Measurements from ENCODE around the gene CDK11A. TPM values are rescaled to one million over a fixed set of nuclear protein-coding genes. Genes with fewer than 3 reads are reported as not detected.
"Not testable (repeated sequence)": the region's sequence is repeated elsewhere in the genome, so short reads cannot be mapped to it uniquely, and the experiment has no call there.

CDK11A gene
- total RNA-seq, 1 donor from 2014 or later: 11.7 TPM

DNA sequence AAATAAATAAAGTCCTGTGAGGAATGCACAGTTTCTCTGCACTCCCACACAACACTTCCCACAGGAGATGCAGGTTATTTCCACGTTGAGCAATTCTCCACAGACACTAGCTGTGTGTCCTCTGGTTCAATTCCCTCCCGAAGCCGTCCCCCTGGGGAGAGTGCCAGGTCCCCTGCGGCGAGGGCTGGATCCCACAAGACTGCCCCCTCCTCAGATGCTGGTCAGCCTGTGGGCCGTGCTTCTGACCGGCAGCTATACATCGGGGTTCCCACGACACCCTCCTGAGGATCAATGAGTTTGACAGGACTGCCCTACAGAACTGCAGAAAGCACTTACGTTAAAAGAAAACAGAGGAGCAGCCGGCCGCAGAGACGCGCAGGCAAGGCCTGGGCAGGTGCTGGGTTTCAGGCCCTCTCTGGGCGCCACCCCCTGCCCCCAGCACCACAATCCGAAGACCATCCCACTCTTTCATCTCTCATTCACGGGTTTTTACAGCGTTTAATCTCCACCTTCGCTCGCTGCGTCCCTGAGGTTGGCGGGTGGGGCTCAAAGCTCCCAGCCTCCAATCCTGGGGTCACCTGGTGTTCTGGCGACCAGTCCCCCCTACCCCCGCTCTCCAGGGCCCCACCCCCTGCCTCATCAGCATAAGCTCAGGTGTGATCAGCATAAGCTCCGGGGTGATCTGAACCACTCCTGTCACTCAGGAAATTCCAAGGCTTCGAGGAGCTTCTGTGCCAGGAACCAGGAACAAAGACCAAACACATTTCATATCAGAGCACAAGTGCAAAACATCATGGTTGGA, 40.9 kb downstream of the CDK11A start:
- DNase-seq: no peak

DNA sequence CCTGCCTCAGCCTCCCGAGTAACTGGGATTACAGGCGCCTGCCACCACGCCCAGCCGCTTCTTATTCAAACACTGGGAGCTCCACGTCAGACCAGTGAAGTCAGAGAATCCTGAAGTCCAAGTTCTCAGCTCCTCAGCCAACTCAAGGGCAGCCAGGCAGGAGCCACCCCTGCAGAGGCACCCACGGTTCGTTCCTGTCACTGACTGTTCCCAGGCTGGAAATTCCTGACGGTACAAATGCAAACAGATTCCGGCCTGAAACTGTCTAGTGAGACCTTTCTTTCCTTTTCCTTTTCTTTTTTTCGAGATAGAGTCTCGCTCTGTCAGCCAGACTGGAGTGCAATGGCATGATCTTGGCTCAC, 43.3 kb downstream of the CDK11A start:
- no peak for DNase-seq

- no peak for DNase-seq
Observed at GRCh38 chr1:1680031-1680911, 43.9 kb downstream of the CDK11A start.

GRCh38 chr1:1678581-1679380, 45.4 kb downstream of the CDK11A start:
- DNase-seq: peak; percentile 48

DNA sequence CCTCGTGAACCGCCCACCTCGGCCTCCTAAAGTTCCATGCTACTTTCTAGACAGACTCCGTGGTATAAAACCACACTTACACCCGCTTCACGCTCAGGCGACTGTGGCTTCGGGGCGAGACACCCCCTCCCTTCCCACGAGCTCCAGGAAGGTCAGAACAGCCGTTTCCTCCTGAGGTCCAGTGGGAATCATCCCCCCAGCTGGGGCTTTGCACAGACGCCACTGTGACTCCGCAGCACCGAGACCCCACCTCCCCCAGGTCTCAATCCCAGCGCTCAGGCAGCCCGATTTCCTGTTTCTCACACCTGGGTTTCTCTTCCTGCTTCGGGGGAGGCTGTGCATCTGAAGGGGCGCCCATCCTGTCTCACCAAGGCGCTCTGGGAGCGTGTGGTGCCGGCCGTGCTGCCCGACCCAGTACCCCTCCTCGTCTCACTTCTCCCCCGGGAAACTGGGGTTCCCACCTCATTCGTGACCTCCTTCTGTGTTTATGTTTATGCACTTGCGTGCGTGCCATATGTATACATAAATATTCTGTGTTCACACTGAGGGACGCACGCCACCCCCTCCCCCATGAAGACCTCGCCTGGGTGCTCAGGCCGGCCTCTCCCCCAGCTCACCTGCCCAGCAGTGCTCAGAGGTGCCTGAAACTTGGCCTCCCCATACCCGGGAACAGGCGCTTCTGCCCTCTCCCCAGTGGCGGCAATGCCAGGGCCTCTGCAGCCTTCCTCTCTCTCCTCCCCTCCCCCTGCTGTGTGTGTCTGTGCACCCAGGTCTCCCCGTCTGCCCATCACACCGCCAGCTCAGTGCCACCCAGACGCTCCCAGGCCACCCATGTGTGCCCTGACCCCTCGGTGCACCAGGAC, 46.2 kb downstream of the CDK11A start:
- peak; percentile 56 for DNase-seq

DNA sequence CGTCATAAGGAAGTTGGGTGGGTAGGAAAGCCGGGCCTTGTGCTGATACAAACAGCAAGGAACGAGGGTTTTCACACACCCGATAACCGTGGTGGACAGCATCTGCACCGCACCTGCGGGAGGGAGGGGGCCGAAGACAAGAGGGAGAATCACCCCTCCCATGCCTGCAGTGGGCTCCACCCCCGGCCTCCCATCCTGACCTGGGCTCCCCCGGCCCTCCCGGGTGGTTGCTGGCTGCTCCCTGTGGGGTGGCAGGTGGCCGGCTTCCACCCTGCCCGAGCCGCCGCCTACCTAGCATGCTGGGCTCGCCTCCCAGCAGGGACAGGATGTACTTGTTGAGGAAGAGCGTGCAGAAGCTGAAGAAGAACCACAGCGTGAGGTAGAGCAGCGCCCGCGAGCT, 48.1 kb downstream of the CDK11A start:
- not testable (repeated sequence) for DNase-seq

DNA sequence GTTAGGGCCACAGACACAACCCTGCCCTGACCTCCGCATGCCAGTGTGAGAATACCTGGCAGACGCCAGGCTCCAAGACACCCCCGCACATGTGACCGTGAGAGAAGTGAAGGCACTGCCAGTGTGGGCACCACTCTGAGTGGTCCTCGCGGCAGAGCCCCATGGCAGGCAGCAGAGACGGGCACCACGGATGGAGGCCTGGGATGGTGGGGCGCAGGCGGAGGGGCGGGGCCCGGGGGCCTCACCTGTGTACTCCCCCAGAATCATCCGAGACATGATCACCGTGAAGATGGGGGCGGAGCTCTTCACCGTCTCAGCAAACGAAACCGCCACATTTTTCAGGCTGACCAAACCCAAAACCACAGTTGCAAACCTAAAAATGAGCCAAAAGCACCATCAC, 48.9 kb downstream of the CDK11A start:
- not testable (repeated sequence) for DNase-seq

GRCh38 chr1:1674806-1675205, 49.4 kb downstream of the CDK11A start:
- DNase-seq: not testable (repeated sequence)

- DNase-seq: no peak
Observed at GRCh38 chr1:1672181-1672965, 51.8 kb downstream of the CDK11A start.

DNA sequence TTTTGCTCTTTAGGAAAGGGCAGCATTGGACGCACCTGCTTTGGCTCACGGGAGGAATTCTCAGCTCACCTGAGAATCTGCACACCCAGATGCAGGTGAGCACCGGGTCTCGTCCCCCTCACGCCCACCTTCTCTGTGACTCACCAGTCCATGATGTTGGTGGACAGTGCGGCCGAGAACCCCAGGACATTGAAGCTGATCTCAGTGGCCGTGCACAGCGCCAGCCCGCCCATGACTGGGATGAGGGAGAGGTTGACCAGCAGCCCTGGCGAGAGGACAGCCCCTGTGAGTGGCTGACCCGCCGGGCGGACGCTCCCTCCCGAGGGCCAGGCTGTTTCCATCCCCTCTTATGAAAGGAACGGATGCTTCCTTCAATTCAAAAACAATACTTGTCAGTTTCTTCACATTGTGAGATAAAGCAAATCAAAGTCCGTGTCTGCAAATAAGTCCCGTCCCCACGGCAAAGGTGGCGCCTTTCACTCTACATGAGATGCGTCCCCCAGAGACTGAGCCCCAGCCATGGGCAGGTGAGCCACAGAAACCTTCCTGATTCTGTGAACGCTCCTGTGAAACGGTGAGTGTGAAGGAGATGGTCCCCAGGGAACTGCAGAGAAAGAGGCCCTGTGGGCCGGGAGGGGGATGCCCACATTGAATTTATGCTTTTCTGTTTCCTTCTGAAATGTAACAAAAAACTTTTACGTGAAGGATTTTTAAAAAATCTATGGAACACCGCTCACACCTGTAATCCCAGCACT, 52.6 kb downstream of the CDK11A start:
- DNase-seq: no peak

DNA sequence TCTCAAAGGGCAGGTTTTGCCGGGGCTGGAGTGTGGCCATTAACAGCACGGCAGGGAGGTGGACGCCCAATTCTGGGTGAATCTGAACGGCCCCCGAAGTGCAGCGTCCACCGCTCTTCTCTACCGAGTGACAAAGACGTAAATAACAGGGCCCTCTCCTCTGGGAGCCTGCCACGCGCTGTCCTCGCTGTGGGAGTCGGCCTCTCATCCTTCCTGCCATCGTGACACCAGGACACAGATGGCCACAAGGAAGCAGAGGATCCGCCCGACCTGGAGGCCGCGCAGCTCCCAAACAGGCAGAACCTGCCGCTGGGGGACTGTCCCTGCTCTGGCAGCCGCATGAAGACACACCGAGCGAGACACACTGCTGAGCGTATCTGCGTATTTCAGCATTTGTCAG, 53.3 kb downstream of the CDK11A start:
- DNase-seq: no peak

DNA sequence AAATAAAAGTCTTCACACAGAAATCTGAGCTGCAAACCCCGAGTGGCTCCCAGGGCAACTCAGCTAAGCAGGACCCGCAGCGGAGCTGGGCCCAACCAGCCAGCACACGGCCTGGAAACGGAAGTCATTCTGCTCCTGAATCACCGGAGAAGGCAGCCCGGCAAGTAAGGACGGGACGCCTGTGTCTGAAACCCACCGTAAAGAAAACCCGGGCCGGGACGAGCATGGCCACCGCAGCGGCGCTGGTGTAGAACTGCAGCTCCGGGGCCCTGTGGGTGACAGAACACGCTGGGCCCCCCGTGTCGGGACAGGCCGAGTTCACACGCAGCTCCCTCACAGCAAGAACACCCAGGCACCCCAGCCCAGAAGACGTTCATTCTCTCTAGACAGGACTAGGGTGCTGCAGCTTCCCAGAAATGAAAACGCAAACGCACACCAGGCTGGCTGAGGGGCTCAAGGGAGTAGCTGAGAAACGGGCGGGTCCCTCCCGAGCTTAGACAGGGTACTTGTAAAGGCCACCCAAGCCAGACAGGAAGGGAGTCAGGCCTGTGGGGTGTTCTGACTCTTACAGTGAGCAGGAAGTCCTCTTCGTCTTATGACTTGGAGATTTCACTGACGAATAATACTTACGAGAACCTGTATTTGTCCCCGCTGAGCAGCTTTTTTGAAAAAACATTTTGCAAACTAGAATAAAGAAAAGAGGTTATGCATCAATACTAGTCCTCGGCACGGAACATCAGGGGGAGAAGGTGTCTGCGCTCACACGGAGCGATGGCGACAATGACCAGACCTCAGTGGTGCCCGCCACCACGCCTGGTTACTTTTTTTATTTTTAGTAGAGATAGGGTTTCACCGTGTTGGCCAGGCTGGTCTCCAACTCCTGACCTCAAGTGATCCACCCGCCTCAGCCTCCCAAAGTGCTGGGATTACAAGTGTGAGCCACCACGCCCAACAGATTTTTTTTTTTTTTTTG, 54.4 kb downstream of the CDK11A start:
- DNase-seq: peak; percentile 45

GRCh38 chr1:1666526-1666925, 57.6 kb downstream of the CDK11A start:
- DNase-seq: no peak

DNA sequence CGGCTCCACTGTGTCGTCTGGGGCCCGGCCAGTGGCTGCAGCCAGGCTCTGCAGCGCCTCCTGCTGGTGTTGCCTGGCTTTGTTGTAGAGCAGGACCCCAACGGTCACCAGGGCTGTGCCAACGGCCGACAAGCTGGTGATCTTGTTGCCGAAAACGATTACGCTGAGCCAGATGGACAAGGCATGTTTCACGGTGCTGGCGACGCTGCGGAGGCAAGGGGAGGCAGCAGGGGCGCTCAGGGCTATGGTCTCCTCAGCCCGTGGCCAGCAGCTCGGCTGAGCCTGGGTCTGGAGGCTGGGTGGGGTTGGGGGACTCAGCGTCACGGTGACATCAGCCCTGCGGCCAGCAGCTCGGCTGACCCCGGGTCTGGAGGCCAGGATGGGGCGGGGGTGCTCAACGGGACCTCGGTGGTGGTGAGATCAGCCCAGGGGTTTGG, 58.3 kb downstream of the CDK11A start:
- DNase-seq: peak; percentile 34

DNA sequence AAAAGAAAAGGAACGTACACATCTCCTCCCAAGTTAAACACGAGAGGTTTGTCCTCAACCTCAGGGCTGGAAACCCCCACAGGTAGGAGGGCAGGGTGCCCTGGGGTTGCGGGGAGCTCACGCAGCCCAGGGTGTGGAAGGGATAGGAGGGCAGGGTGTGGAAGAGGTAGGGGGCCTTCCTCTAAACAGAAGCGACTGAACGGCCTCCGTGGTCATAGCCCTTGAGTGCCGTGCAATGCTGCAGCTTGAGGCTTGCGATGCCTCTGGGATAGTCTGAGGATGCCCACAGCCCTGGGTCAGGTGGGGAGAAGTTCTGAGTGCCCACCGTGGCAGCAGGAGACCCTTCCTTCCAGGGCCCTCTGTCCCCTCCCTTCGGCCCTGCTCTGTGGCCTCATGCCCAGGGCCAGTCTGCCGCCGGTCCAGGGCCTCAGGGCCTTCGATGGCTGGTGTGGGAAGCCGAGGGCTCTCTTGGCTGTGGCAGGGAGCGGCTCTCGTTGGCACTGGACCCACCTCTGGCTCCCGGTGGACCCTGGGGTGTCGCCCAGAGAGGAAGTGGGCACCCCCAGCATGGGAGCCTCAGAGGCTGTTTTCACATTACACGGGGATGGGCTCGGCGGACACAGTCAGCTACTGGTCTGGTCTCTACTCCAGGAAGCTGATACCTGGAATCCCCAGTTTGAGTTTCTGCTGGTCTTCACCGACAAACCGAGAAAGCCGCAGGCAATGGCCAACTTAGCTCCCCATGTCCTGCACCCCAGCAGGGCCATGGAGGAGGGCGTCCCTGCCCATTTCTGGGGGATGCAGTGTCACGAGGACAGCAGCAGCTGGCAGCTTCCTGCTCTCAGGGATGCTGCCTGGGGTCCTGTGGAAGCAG, 59.0 kb downstream of the CDK11A start:
- no peak for DNase-seq

- not testable (repeated sequence) for DNase-seq
Observed at GRCh38 chr1:1664318-1664717, 59.8 kb downstream of the CDK11A start.

GRCh38 chr1:1662830-1663560, 61.2 kb downstream of the CDK11A start:
- not testable (repeated sequence) for DNase-seq

Data from dermis blood vessel endothelial cell (primary cell).